Activated CD8-positive, alpha-beta T cell treated with anti-CD3 and anti-CD28 coated beads for 36 hours (primary cell): ENCODE data around the gene EID2. TPM values are rescaled to one million over a fixed set of nuclear protein-coding genes. Genes with fewer than 3 reads are reported as not detected.

ENCODE experiments used
- total RNA-seq, 2 experiments: library from RNA; stranded (reverse); gene quantifications; one replicate each; pipeline ENCODE4 v1.2.3, GENCODE V29; 2021

Gene EID2
- total RNA-seq, 2 experiments from 2014 or later, result 11.1 to 11.7 TPM

Other genes starting within 250 kb of the EID2 start
- gene IFNL1, start 243.8 kb downstream of the EID2 start, total RNA-seq, result not detected
- gene LRFN1, start 219.3 kb downstream of the EID2 start, total RNA-seq, result 1 to 10 TPM; 6.1 to 6.5 TPM
- gene GMFG, start 204.1 kb downstream of the EID2 start, total RNA-seq, result 100 to 1,000 TPM; 280 to 297 TPM
- 10 to 100 TPM; 35.5 to 37.1 TPM for gene SAMD4B, start 197.7 kb downstream of the EID2 start, total RNA-seq
- 10 to 100 TPM; 35.5 to 36.5 TPM for gene PAF1, start 149.1 kb downstream of the EID2 start, total RNA-seq
- gene MED29, start 148.8 kb downstream of the EID2 start, total RNA-seq, result 10 to 100 TPM; 19.5 to 19.8 TPM
- 10 to 100 TPM; 74.6 to 80.3 TPM for gene ZFP36, start 133.3 kb downstream of the EID2 start, total RNA-seq
- 10 to 100 TPM; 35.9 to 42.8 TPM for gene PLEKHG2, start 127.5 kb downstream of the EID2 start, total RNA-seq
- 1,000 to 10,000 TPM; 3,249 to 3,324 TPM for gene RPS16, start 104.2 kb downstream of the EID2 start, total RNA-seq
- 100 to 1,000 TPM; 127 to 141 TPM for gene SUPT5H, start 94.6 kb downstream of the EID2 start, total RNA-seq
- gene TIMM50, start 59.3 kb downstream of the EID2 start, total RNA-seq, result 100 to 1,000 TPM; 108 to 114 TPM
- 1 to 10 TPM; 1.3 to 1.6 TPM for gene DLL3, start 41.2 kb downstream of the EID2 start, total RNA-seq
- gene SELENOV, start 25.0 kb downstream of the EID2 start, total RNA-seq, result not detected
- 1 to 10 TPM; 3.0 TPM for gene EID2B, start 7.3 kb downstream of the EID2 start, total RNA-seq
- gene LGALS13, start 62.4 kb upstream of the EID2 start, total RNA-seq, result not detected
- gene LGALS16, start 115.8 kb upstream of the EID2 start, total RNA-seq, result not detected
- gene LGALS14, start 164.3 kb upstream of the EID2 start, total RNA-seq, result 1 to 10 TPM in 1 of 2 experiments, not detected in 1; 1.8 TPM
- not detected for gene CLC, start 197.9 kb upstream of the EID2 start, total RNA-seq
- gene LEUTX, start 238.7 kb upstream of the EID2 start, total RNA-seq, result not detected